ENCODE data around the gene CUL2. TPM values are rescaled to one million over a fixed set of nuclear protein-coding genes. Genes with fewer than 3 reads are reported as not detected.
A peak's percentile ranks its signal among the peaks of the same experiment; 100 is the strongest.
"Not testable (repeated sequence)": the region's sequence is repeated elsewhere in the genome, so short reads cannot be mapped to it uniquely, and the experiment has no call there.

CUL2 gene
- total RNA-seq, 4 donors from 2014 or later = 6.4 to 43.3 (median 25.3) TPM

GRCh38 chr10:35096312-35096711, 6.2 kb upstream of the CUL2 start:
- intact Hi-C loops (cut with DNase I; ENCODE audit: low total_unique reads) = no loop called here
- Histone ChIP-seq H3K4me1 (no peaks in the 10 kb centered on the region), H3K36me3 (no peaks in the 10 kb centered on the region), H3K4me3 (no peak overlapping the region), H3K27ac (no peak overlapping the region), H3K27me3 (no peaks in the 10 kb centered on the region), H3K9me3 (no peaks in the 10 kb centered on the region)
- no peak for TF ChIP-seq CTCF (IDR thresholded peaks at IDR 0.05)
- no peak for TF ChIP-seq POLR2A (IDR thresholded peaks at IDR 0.05)
- DNase-seq = no peak

GRCh38 chr10:35092851-35093250, 2.7 kb upstream of the CUL2 start:
- H3K27ac ChIP-seq = no peak overlapping the region
- no peaks in the 10 kb centered on the region for H3K36me3 ChIP-seq
- H3K4me3 ChIP-seq = no peak overlapping the region
- no peaks in the 10 kb centered on the region for H3K27me3 ChIP-seq
- no peaks in the 10 kb centered on the region for H3K9me3 ChIP-seq
- TF ChIP-seq POLR2A (IDR thresholded peaks at IDR 0.05) (no peak), CTCF (IDR thresholded peaks at IDR 0.05) (no peak)
- intact Hi-C loops (cut with DNase I; ENCODE audit: low total_unique reads) = no loop called here
- peaks cover 0 to 7% of the 10 kb centered on the region in 2 donors for H3K4me1 ChIP-seq
- no peak for DNase-seq

- peaks cover 0 to 7% of the 10 kb centered on the region in 2 donors for H3K4me1 ChIP-seq
- no peak overlapping the region for H3K4me3 ChIP-seq
- H3K9me3 ChIP-seq = no peaks in the 10 kb centered on the region
- intact Hi-C loops (cut with DNase I; ENCODE audit: low total_unique reads) = no loop called here
- TF ChIP-seq CTCF (IDR thresholded peaks at IDR 0.05) (no peak), POLR2A (IDR thresholded peaks at IDR 0.05) (no peak)
- no peak overlapping the region for H3K27ac ChIP-seq
- no peaks in the 10 kb centered on the region for H3K36me3 ChIP-seq
- DNase-seq = no peak
- H3K27me3 ChIP-seq = no peaks in the 10 kb centered on the region
Observed at GRCh38 chr10:35091994-35092790, 2.1 kb upstream of the CUL2 start.

GRCh38 chr10:35089611-35090161, 455 bp downstream of the CUL2 start:
- intact Hi-C loops (cut with DNase I; ENCODE audit: low total_unique reads) = no loop called here
- DNase-seq = no peak
- Histone ChIP-seq H3K9me3 (no peaks in the 10 kb centered on the region), H3K36me3 (no peaks in the 10 kb centered on the region), H3K27me3 (no peaks in the 10 kb centered on the region), H3K27ac (peak overlapping the region; percentile 86 to 97), H3K4me1 (peaks cover 0 to 7% of the 10 kb centered on the region in 2 donors), H3K4me3 (peak overlapping the region; percentile 88 to 90)
- TF ChIP-seq POLR2A (IDR thresholded peaks at IDR 0.05) (no peak), CTCF (IDR thresholded peaks at IDR 0.05) (no peak)

- intact Hi-C loops (cut with DNase I; ENCODE audit: low total_unique reads) = no loop called here
- Histone ChIP-seq H3K4me1 (no peaks in the 10 kb centered on the region), H3K27me3 (no peaks in the 10 kb centered on the region), H3K9me3 (no peaks in the 10 kb centered on the region), H3K4me3 (no peak overlapping the region), H3K27ac (no peak overlapping the region), H3K36me3 (no peaks in the 10 kb centered on the region)
- TF ChIP-seq CTCF (IDR thresholded peaks at IDR 0.05) (no peak), POLR2A (IDR thresholded peaks at IDR 0.05) (no peak)
- DNase-seq = no peak
Observed at GRCh38 chr10:35083242-35083641, 6.9 kb downstream of the CUL2 start.

- H3K27me3 ChIP-seq; H3K4me3 ChIP-seq; H3K27ac ChIP-seq; H3K4me1 ChIP-seq; intact Hi-C loops (cut with DNase I; ENCODE audit: low total_unique reads); DNase-seq; H3K9me3 ChIP-seq; H3K36me3 ChIP-seq: not testable (repeated sequence)
Observed at GRCh38 chr10:35080261-35080660, 9.9 kb downstream of the CUL2 start.
